ENCODE data around the gene KRTAP9-9. TPM values are rescaled to one million over a fixed set of nuclear protein-coding genes. Genes with fewer than 3 reads are reported as not detected.
A peak's percentile ranks its signal among the peaks of the same experiment; 100 is the strongest.

The KRTAP9-9 gene
- total and polyA plus RNA-seq, 12 donors: not detected

GRCh38 chr17:41301916-41302901 lies 47.0 kb downstream of the KRTAP9-9 start, which contains the start of gene KRTAP29-1:
KRTAP29-1 (minus strand) TSS chr17:41302851; CDS start chr17:41302851, 0 bp downstream.
- Histone ChIP-seq H3K27ac (no peak within 1 kb of the TSS), H3K4me3 (no peak within 1 kb of the TSS), H3K36me3 (replicated peaks in 1 of 2) (no peaks in the 10 kb centered on the region), H3K9me3 (replicated peaks in 1 of 3) (no peaks in the 10 kb centered on the region), H3K4me1 (replicated peaks in 1 of 2) (no peaks in the 10 kb centered on the region), H3K27me3 (no peaks in the 10 kb centered on the region)
- 64 to 70% (median 69%) methylated on average over 9 to 11 of the region's 11 CpGs for WGBS, 4 donors
- peak in 1 of 7 donors; percentile 69 for DNase-seq
- intact Hi-C loops (cut with DNase I): no loop called here
- TF ChIP-seq POLR2A (IDR thresholded peaks at IDR 0.05) (no peak), CTCF (IDR thresholded peaks at IDR 0.05) (no peak)

- no peak overlapping the region for H3K4me3 ChIP-seq
- no peaks in the 10 kb centered on the region for H3K27me3 ChIP-seq
- no peak overlapping the region for H3K27ac ChIP-seq
- intact Hi-C loops (cut with DNase I): no loop called here
- H3K4me1 ChIP-seq (replicated peaks in 1 of 2): no peaks in the 10 kb centered on the region
- H3K9me3 ChIP-seq (replicated peaks in 1 of 3): no peaks in the 10 kb centered on the region
- no peak for DNase-seq
- 70 to 89% (median 77%) methylated on average over 4 of the region's 4 CpGs for WGBS, 4 donors
- no peaks in the 10 kb centered on the region for H3K36me3 ChIP-seq (replicated peaks in 1 of 2)
- TF ChIP-seq POLR2A (IDR thresholded peaks at IDR 0.05): no peak
- no peak for TF ChIP-seq CTCF (IDR thresholded peaks at IDR 0.05)
Measured at GRCh38 chr17:41302981-41303380, 47.8 kb downstream of the KRTAP9-9 start.

- intact Hi-C loops (cut with DNase I): no loop called here
- H3K27ac ChIP-seq: no peak overlapping the region
- no peak overlapping the region for H3K4me3 ChIP-seq
- WGBS, 4 donors: 80 to 86% (median 82%) methylated on average over 12 of the region's 12 CpGs
- no peaks in the 10 kb centered on the region for H3K36me3 ChIP-seq (replicated peaks in 1 of 2)
- no peaks in the 10 kb centered on the region for H3K9me3 ChIP-seq (replicated peaks in 1 of 3)
- no peak for TF ChIP-seq CTCF (IDR thresholded peaks at IDR 0.05)
- H3K4me1 ChIP-seq (replicated peaks in 1 of 2): no peaks in the 10 kb centered on the region
- DNase-seq: no peak
- H3K27me3 ChIP-seq: no peaks in the 10 kb centered on the region
Measured at GRCh38 chr17:41304091-41304490, 48.9 kb downstream of the KRTAP9-9 start.

Small RNAs within 50 kb of the gene (small RNA-seq; reads per million reads assigned to genes)
- 0 reads per million in 2 donors for gene KRTAP9-10P

Other genes with a start within 250 kb of the KRTAP9-9 start
Only the 30 nearest of the 40 such genes appear.
- not detected for gene KRTAP2-3, start 195.3 kb upstream of the KRTAP9-9 start, total RNA-seq
- not detected for gene KRTAP2-3, start 195.3 kb upstream of the KRTAP9-9 start, polyA plus RNA-seq
- gene KRTAP2-4, start 189.5 kb upstream of the KRTAP9-9 start, total RNA-seq: not detected
- gene KRTAP2-4, start 189.5 kb upstream of the KRTAP9-9 start, polyA plus RNA-seq: not detected
- not detected for gene KRTAP4-7, start 171.2 kb upstream of the KRTAP9-9 start, total RNA-seq
- not detected for gene KRTAP4-7, start 171.2 kb upstream of the KRTAP9-9 start, polyA plus RNA-seq
- not detected for gene KRTAP4-8, start 157.2 kb upstream of the KRTAP9-9 start, total RNA-seq
- gene KRTAP4-8, start 157.2 kb upstream of the KRTAP9-9 start, polyA plus RNA-seq: not detected
- gene KRTAP4-16, start 153.2 kb upstream of the KRTAP9-9 start, total RNA-seq: not detected
- gene KRTAP4-16, start 153.2 kb upstream of the KRTAP9-9 start, polyA plus RNA-seq: not detected
- gene KRTAP4-9, start 150.0 kb upstream of the KRTAP9-9 start, total RNA-seq: not detected
- gene KRTAP4-9, start 150.0 kb upstream of the KRTAP9-9 start, polyA plus RNA-seq: not detected
- not detected for gene KRTAP4-11, start 137.0 kb upstream of the KRTAP9-9 start, total RNA-seq
- not detected for gene KRTAP4-11, start 137.0 kb upstream of the KRTAP9-9 start, polyA plus RNA-seq
- gene KRTAP4-12, start 131.2 kb upstream of the KRTAP9-9 start, total RNA-seq: not detected
- gene KRTAP4-12, start 131.2 kb upstream of the KRTAP9-9 start, polyA plus RNA-seq: not detected
- not detected for gene KRTAP4-6, start 114.8 kb upstream of the KRTAP9-9 start, total RNA-seq
- not detected for gene KRTAP4-6, start 114.8 kb upstream of the KRTAP9-9 start, polyA plus RNA-seq
- gene KRTAP4-5, start 105.6 kb upstream of the KRTAP9-9 start, total RNA-seq: not detected
- gene KRTAP4-5, start 105.6 kb upstream of the KRTAP9-9 start, polyA plus RNA-seq: not detected
- gene KRTAP4-4, start 94.6 kb upstream of the KRTAP9-9 start, total RNA-seq: not detected
- gene KRTAP4-4, start 94.6 kb upstream of the KRTAP9-9 start, polyA plus RNA-seq: not detected
- not detected for gene KRTAP4-3, start 87.2 kb upstream of the KRTAP9-9 start, total RNA-seq
- not detected for gene KRTAP4-3, start 87.2 kb upstream of the KRTAP9-9 start, polyA plus RNA-seq
- not detected for gene KRTAP4-2, start 77.2 kb upstream of the KRTAP9-9 start, total RNA-seq
- gene KRTAP4-2, start 77.2 kb upstream of the KRTAP9-9 start, polyA plus RNA-seq: not detected
- not detected for gene KRTAP4-1, start 70.5 kb upstream of the KRTAP9-9 start, total RNA-seq
- not detected for gene KRTAP4-1, start 70.5 kb upstream of the KRTAP9-9 start, polyA plus RNA-seq
- not detected for gene KRTAP9-1, start 65.5 kb upstream of the KRTAP9-9 start, total RNA-seq
- gene KRTAP9-1, start 65.5 kb upstream of the KRTAP9-9 start, polyA plus RNA-seq: not detected
- not detected for gene KRTAP9-2, start 28.7 kb upstream of the KRTAP9-9 start, total RNA-seq
- gene KRTAP9-2, start 28.7 kb upstream of the KRTAP9-9 start, polyA plus RNA-seq: not detected
- not detected for gene KRTAP9-3, start 22.9 kb upstream of the KRTAP9-9 start, total RNA-seq
- gene KRTAP9-3, start 22.9 kb upstream of the KRTAP9-9 start, polyA plus RNA-seq: not detected
- not detected for gene KRTAP9-8, start 17.4 kb upstream of the KRTAP9-9 start, total RNA-seq
- gene KRTAP9-8, start 17.4 kb upstream of the KRTAP9-9 start, polyA plus RNA-seq: not detected
- not detected for gene KRTAP9-4, start 5.7 kb upstream of the KRTAP9-9 start, total RNA-seq
- not detected for gene KRTAP9-4, start 5.7 kb upstream of the KRTAP9-9 start, polyA plus RNA-seq
- not detected for gene KRTAP9-6, start 10.0 kb downstream of the KRTAP9-9 start, total RNA-seq
- not detected for gene KRTAP9-6, start 10.0 kb downstream of the KRTAP9-9 start, polyA plus RNA-seq
- not detected for gene KRTAP9-7, start 20.3 kb downstream of the KRTAP9-9 start, total RNA-seq
- gene KRTAP9-7, start 20.3 kb downstream of the KRTAP9-9 start, polyA plus RNA-seq: not detected
- gene KRTAP29-1, start 47.5 kb downstream of the KRTAP9-9 start, total RNA-seq: not detected
- not detected for gene KRTAP29-1, start 47.5 kb downstream of the KRTAP9-9 start, polyA plus RNA-seq
- not detected for gene KRTAP16-1, start 53.9 kb downstream of the KRTAP9-9 start, total RNA-seq
- gene KRTAP16-1, start 53.9 kb downstream of the KRTAP9-9 start, polyA plus RNA-seq: not detected
- gene KRTAP17-1, start 60.3 kb downstream of the KRTAP9-9 start, total RNA-seq: not detected
- gene KRTAP17-1, start 60.3 kb downstream of the KRTAP9-9 start, polyA plus RNA-seq: not detected
- gene KRT33A, start 95.4 kb downstream of the KRTAP9-9 start, total RNA-seq: not detected
- not detected for gene KRT33A, start 95.4 kb downstream of the KRTAP9-9 start, polyA plus RNA-seq
- gene KRT33B, start 114.4 kb downstream of the KRTAP9-9 start, total RNA-seq: not detected
- gene KRT33B, start 114.4 kb downstream of the KRTAP9-9 start, polyA plus RNA-seq: not detected
- not detected for gene KRT34, start 126.9 kb downstream of the KRTAP9-9 start, total RNA-seq
- gene KRT34, start 126.9 kb downstream of the KRTAP9-9 start, polyA plus RNA-seq: not detected
- gene KRT31, start 142.2 kb downstream of the KRTAP9-9 start, total RNA-seq: not detected
- gene KRT31, start 142.2 kb downstream of the KRTAP9-9 start, polyA plus RNA-seq: not detected
- gene KRT37, start 169.2 kb downstream of the KRTAP9-9 start, total RNA-seq: not detected
- not detected for gene KRT37, start 169.2 kb downstream of the KRTAP9-9 start, polyA plus RNA-seq
- not detected for gene KRT38, start 185.6 kb downstream of the KRTAP9-9 start, total RNA-seq
- not detected for gene KRT38, start 185.6 kb downstream of the KRTAP9-9 start, polyA plus RNA-seq

Data from adrenal gland (tissue), 12 donors.